Ovary (tissue), 3 donors: ENCODE results near the gene GATAD2A.

Experiments used
- EP300 ChIP-seq: sonication (generic); formaldehyde crosslinking; IDR thresholded peaks from one replicate; pipeline ENCODE4 v1.6.1; 2017; ENCODE audit warnings: antibody characterized with exemption
- TF ChIP-seq, protein P1 (sequence below), 3 donors: fragments of 450-650 bp in 2 of 3; fragments of 200-600 bp in 1 of 3; IDR thresholded peaks; one replicate each; pipeline versions ENCODE4 v1.5.1 to v1.8.0; 2016 to 2022; ENCODE audit warnings: antibody characterized with exemption in 3 of 3, mild to moderate bottlenecking in 1 of 3
- donor health status: DM: no; HTN: no; CAD: no.

DNA sequence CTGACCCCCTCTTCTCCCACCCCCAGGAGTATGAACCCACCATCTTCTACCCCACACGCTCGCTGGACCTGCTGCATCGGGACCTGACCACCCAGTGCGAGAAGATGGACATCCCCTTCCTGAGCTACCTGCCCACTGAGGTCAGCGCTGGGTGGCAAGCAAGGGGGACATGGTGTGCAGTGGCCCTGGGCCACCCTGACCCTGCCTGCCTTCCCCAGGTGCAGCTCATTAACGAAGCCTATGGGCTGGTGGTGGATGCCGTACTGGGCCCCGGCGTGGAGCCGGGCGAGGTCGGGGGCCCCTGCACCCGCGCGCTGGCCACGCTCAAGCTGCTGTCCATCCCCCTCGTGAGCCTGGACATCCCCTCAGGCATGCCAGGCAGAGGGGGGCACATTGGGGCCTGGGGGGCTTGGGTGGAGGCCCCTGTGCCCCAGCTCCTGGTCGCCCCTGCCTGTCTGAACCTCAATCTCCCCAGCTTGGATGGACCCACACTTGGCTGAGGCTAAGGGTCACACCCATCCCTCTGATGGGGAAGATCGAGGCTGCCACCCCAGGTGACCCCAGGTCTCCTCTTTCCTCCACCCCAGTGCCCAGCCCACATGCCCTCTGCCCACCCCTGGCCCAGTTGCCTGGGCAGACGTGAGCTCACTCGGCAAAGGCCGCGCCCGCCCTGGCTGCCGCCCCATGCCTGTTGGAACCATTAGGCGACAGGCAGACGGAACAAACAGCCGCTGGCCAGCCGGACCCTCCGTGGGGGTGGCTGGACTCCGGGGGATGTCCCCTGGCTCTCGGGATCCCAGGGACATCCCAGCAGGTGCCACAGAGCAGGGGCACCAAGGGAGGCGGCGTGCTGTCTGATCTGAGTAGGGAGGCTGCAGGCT is 130.1 kb downstream of the GATAD2A start:
- TF ChIP-seq, protein P1, sequence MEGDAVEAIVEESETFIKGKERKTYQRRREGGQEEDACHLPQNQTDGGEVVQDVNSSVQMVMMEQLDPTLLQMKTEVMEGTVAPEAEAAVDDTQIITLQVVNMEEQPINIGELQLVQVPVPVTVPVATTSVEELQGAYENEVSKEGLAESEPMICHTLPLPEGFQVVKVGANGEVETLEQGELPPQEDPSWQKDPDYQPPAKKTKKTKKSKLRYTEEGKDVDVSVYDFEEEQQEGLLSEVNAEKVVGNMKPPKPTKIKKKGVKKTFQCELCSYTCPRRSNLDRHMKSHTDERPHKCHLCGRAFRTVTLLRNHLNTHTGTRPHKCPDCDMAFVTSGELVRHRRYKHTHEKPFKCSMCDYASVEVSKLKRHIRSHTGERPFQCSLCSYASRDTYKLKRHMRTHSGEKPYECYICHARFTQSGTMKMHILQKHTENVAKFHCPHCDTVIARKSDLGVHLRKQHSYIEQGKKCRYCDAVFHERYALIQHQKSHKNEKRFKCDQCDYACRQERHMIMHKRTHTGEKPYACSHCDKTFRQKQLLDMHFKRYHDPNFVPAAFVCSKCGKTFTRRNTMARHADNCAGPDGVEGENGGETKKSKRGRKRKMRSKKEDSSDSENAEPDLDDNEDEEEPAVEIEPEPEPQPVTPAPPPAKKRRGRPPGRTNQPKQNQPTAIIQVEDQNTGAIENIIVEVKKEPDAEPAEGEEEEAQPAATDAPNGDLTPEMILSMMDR (IDR thresholded peaks at IDR 0.05) = no peak
- TF ChIP-seq EP300 = no peak
